ENCODE measurements around the gene RINT1.
"Not testable (repeated sequence)": the region's sequence is repeated elsewhere in the genome, so short reads cannot be mapped to it uniquely, and the experiment has no call there.

The RINT1 gene

DNA sequence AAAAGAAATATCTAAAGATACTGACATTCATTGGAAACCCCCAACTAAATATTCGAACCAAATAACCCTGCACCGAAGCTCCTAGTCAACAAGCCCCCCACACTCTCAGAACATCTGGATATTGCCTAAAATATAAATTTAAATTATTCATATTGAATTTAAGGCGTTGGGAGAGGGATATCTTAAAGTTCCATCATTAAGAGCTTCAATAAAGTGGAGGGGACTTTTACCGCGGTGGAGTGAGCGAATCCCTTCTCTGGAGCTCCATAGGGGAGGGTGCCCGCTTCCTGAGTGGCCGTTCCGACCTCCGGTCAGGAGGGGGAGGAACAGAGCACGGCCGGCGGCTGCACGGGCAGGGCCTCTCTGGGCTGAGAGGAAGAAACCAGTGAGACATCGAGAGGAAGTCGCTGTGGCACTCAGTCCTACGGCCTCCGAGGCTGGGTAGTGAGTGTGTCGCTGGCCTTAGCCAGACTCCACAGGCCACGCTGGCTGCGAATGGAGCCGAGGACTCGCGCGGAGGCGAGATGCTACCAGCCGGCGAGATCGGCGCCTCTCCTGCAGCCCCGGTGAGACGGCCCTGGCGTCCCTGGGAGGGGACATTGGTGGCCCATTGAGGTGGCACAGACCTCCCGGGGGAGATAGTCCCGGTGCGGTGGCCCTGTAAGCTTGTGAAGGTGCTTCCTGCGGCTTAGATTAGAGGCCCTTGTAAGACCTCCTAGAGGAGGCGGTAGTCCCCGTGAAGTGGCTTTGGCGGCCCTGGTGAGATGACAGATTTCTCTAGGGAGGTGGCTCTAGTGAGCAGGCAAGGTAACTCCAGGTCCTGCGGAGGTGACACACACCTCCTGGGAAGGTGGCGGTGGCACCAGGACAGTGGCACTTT, at the start of gene RINT1:
Gene RINT1 (plus strand): TSS at position 410 of the 880 bp plus-strand sequence. CDS start 115 bp downstream, at position 525.
- DNase-seq: peak; percentile 97
- in situ Hi-C loops (cut with HindIII; ENCODE audit: low pct_ligation_motif_present, low pct_unique_long_range_greater_than_20kb, low sequenced_read_pairs): no loop called here

- in situ Hi-C loops (cut with HindIII; ENCODE audit: low pct_ligation_motif_present, low pct_unique_long_range_greater_than_20kb, low sequenced_read_pairs): no loop called here
- DNase-seq: peak; percentile 73
Measured at GRCh38 chr7:105487579-105488571, 44.1 kb upstream of the RINT1 start.

GRCh38 chr7:105489409-105489808, 42.6 kb upstream of the RINT1 start:
- no peak for DNase-seq
- in situ Hi-C loops (cut with HindIII; ENCODE audit: low pct_ligation_motif_present, low pct_unique_long_range_greater_than_20kb, low sequenced_read_pairs): no loop called here

- in situ Hi-C loops (cut with HindIII; ENCODE audit: low pct_ligation_motif_present, low pct_unique_long_range_greater_than_20kb, low sequenced_read_pairs): no loop called here
Measured at GRCh38 chr7:105493196-105493922, 38.6 kb upstream of the RINT1 start.

DNA sequence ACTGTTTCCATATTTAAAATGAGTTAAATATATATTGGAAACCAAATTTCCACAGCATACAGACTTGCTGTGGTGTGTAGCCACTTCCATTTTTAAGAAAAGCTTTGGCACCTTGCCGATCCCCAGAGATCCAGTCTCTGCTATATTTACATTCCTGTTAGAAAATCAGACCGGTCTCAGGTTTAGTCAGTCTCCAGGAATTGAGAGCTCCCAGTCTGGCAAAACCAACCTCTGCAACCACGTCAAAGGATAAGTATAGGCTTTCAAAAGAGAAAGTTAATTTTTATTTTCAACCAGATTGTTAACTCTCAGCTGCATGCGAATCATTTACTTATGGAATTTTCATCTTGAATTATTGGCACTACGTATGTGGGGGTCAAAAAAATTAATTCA, 38.1 kb upstream of the RINT1 start:
- in situ Hi-C loops (cut with HindIII; ENCODE audit: low pct_ligation_motif_present, low pct_unique_long_range_greater_than_20kb, low sequenced_read_pairs): no loop called here
- peak; percentile 99 for DNase-seq

More at GRCh38 chr7:105493196-105493922, 38.6 kb upstream of the RINT1 start:
- peak; percentile 55 for DNase-seq

DNA sequence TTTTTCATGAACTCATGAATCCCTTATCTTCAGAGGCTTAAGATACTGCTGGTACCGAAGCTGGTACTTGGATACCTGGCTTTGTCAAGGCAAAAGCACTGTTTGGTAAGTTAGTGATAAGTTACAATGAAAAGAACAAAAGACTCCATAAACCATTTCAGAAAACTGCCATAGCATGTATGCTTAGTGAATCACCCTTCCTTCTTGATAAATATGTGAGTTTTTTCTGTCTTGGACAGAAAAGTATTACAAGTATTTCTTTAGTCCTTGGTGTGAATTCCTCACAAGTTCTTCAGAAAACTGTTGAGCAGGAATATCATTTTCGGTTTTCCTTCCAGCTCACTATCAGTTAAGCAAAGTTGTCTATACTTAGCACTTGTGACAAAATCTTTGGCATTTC, 35.5 kb upstream of the RINT1 start:
- DNase-seq: peak; percentile 77
- in situ Hi-C loops (cut with HindIII; ENCODE audit: low pct_ligation_motif_present, low pct_unique_long_range_greater_than_20kb, low sequenced_read_pairs): no loop called here

DNA sequence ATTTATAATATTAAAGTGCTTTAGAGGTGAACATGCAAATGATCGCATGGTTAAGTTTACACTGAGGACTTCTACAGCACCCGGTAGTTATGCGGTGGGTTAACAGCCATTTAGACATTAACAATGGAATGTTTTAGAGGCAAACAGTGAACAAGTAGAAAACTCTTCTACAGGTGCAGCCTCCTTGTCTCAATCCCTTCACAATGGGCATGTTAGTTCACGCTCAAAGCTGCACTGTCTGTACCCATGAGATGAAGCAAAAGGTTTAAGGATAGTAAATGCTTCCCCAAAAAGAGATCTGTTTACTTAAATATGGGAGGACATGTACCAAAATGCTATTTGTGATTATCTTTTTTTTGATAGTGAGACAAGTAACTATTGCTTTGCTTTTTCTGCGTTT, 35.0 kb upstream of the RINT1 start:
- in situ Hi-C loops (cut with HindIII; ENCODE audit: low pct_ligation_motif_present, low pct_unique_long_range_greater_than_20kb, low sequenced_read_pairs): no loop called here

GRCh38 chr7:105502173-105502572, 29.8 kb upstream of the RINT1 start:
- DNase-seq: no peak
- in situ Hi-C loops (cut with HindIII; ENCODE audit: low pct_ligation_motif_present, low pct_unique_long_range_greater_than_20kb, low sequenced_read_pairs): no loop called here

More for the DNA sequence above, 35.0 kb upstream of the RINT1 start:
- peak; percentile 57 for DNase-seq

- no peak for DNase-seq
- in situ Hi-C loops (cut with HindIII; ENCODE audit: low pct_ligation_motif_present, low pct_unique_long_range_greater_than_20kb, low sequenced_read_pairs): no loop called here
Measured at GRCh38 chr7:105512415-105512814, 19.6 kb upstream of the RINT1 start.

- in situ Hi-C loops (cut with HindIII; ENCODE audit: low pct_ligation_motif_present, low pct_unique_long_range_greater_than_20kb, low sequenced_read_pairs): no loop called here
- DNase-seq: no peak
Measured at GRCh38 chr7:105512926-105513526, 19.0 kb upstream of the RINT1 start.

GRCh38 chr7:105515610-105516009, 16.4 kb upstream of the RINT1 start:
- DNase-seq; in situ Hi-C loops (cut with HindIII; ENCODE audit: low pct_ligation_motif_present, low pct_unique_long_range_greater_than_20kb, low sequenced_read_pairs): not testable (repeated sequence)

DNA sequence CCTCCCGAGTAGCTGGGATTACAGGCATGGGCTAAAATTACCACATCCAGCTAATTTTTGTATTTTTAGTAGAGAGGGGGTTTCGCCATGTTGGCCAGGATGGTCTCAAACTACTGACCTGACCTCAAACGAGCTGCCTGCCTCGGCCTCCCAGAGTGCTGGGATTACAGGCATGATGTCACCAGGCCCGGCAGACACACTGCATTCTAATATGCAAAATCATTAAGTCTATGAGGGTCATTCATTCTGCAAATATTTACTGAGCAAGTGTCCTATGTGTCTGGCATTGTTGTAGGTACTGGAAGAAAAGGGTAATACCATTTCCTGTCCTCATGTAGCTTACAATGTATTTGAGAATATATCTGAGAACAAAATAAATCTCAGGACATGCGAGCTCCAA, 12.6 kb upstream of the RINT1 start:
- in situ Hi-C loops (cut with HindIII; ENCODE audit: low pct_ligation_motif_present, low pct_unique_long_range_greater_than_20kb, low sequenced_read_pairs): no loop called here
- no peak for DNase-seq

- DNase-seq; in situ Hi-C loops (cut with HindIII; ENCODE audit: low pct_ligation_motif_present, low pct_unique_long_range_greater_than_20kb, low sequenced_read_pairs): not testable (repeated sequence)
Measured at GRCh38 chr7:105520620-105521019, 11.4 kb upstream of the RINT1 start.

DNA sequence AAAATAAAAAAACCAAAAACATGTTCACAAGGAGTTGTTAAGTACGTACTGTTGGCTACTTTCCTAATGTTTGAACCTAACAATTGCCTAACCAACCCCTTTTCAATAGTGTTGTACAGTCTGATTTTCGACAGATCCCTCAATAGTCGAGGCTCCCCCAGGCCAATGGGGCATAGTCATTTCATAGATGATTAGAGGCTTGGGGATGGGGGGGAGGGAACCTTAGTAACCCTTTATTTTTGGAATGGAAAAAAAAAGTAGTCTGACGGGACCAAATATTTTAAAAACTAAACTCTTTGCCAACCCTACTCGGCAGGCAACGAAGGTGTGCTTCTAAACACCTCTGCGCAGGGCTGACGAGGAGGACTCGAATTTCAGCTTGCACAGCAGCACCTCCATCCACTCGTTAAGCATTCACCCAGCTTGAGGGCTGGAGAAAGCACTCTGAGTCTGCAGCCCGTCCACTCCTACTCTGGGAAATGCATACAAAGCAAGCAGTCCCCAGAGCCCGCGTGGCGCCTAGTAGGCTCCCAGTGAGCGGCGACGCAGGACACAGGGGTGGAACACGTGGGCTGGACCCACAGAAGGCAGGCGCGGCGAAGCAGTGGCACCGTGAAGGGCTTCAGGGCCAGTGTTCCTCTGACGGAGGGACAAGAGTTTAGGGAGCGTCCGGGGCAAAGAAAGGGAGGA, 10.8 kb upstream of the RINT1 start:
- peak; percentile 68 for DNase-seq
- in situ Hi-C loops (cut with HindIII; ENCODE audit: low pct_ligation_motif_present, low pct_unique_long_range_greater_than_20kb, low sequenced_read_pairs): no loop called here

GRCh38 chr7:105521717-105522463, 10.1 kb upstream of the RINT1 start, which contains the start of gene PUS7:
Gene PUS7, minus strand, starts transcription at chr7:105522271. Its CDS starts 13,759 bp downstream, at chr7:105508512.
- peak; percentile 96 for DNase-seq
- in situ Hi-C loops (cut with HindIII; ENCODE audit: low pct_ligation_motif_present, low pct_unique_long_range_greater_than_20kb, low sequenced_read_pairs): no loop called here

DNA sequence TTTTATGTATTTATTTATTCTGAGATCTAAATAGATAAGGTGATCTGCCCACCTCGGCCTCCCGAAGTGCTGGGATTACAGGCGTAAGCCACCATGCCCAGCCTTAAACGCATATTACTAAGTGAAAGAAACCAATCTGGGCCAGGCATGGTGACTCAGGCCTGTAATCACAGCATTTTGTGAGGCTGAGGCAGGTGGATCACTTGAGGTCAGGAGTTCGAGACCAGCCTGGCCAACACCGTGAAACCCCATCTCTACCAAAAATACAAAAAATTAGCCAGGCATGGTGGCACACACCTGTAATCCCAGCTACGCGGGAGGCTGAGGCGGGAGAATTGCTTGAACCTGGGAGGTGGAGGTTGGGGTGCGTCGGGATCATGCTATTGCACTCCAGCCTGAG, 7.6 kb upstream of the RINT1 start:
- in situ Hi-C loops (cut with HindIII; ENCODE audit: low pct_ligation_motif_present, low pct_unique_long_range_greater_than_20kb, low sequenced_read_pairs); DNase-seq: not testable (repeated sequence)

DNA sequence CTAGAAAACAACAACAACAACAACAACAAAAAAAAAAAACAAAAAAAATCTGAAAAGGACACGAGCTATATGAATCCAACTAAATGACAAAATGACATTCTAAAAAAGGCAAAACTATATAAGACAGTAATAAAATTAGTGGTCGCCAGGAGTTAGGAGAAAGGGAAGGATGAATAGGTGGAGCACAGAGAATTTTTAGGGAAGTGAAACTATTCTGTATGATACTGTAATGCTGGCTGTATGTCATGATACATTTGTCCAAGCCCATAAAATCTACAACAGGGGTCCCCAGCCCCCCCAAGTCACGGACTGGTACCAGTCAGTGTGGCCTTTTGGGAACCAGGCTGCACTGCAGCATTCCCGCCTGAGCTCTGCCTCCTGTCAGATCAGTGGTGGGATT, 7.2 kb upstream of the RINT1 start:
- in situ Hi-C loops (cut with HindIII; ENCODE audit: low pct_ligation_motif_present, low pct_unique_long_range_greater_than_20kb, low sequenced_read_pairs): no loop called here
- DNase-seq: no peak
